Measurements from ENCODE around the gene IGF2.
"Not testable (repeated sequence)": the region's sequence is repeated elsewhere in the genome, so short reads cannot be mapped to it uniquely, and the experiment has no call there.

IGF2 gene

GRCh38 chr11:2139123-2139521, at the start of gene IGF2:
IGF2 (minus strand) TSS chr11:2139389; CDS start chr11:2135523, 3,866 bp downstream.
- DNase-seq (ENCODE audit: low spot score) (no peak), FAIRE-seq (no peak)

GRCh38 chr11:2188745-2189144, 49.6 kb upstream of the IGF2 start:
- FAIRE-seq (no peak), DNase-seq (ENCODE audit: low spot score) (no peak)

- no peak for FAIRE-seq
- DNase-seq (ENCODE audit: low spot score), result no peak
Observed at GRCh38 chr11:2187280-2187707, 48.1 kb upstream of the IGF2 start.

- FAIRE-seq (no peak), DNase-seq (ENCODE audit: low spot score) (no peak)
Observed at GRCh38 chr11:2186669-2187279, 47.6 kb upstream of the IGF2 start.

- no peak for DNase-seq (ENCODE audit: low spot score)
- no peak for FAIRE-seq
Observed at GRCh38 chr11:2185324-2186085, 46.3 kb upstream of the IGF2 start.

GRCh38 chr11:2182692-2183474, 43.7 kb upstream of the IGF2 start:
- FAIRE-seq (no peak), DNase-seq (ENCODE audit: low spot score) (no peak)

GRCh38 chr11:2182075-2182474, 42.9 kb upstream of the IGF2 start:
- no peak for FAIRE-seq
- no peak for DNase-seq (ENCODE audit: low spot score)

GRCh38 chr11:2180789-2181370, 41.7 kb upstream of the IGF2 start:
- FAIRE-seq (no peak), DNase-seq (ENCODE audit: low spot score) (no peak)

GRCh38 chr11:2180347-2180746, 41.2 kb upstream of the IGF2 start:
- DNase-seq (ENCODE audit: low spot score), result no peak
- FAIRE-seq, result no peak

- no peak for DNase-seq (ENCODE audit: low spot score)
- no peak for FAIRE-seq
Observed at GRCh38 chr11:2179516-2179915, 40.3 kb upstream of the IGF2 start.

- FAIRE-seq (peak; percentile 68), DNase-seq (ENCODE audit: low spot score) (peak; percentile 81)
Observed at GRCh38 chr11:2178906-2179494, 39.8 kb upstream of the IGF2 start.

GRCh38 chr11:2178055-2178773, 39.0 kb upstream of the IGF2 start:
- not testable (repeated sequence) for DNase-seq (ENCODE audit: low spot score); FAIRE-seq

GRCh38 chr11:2177076-2177475, 37.9 kb upstream of the IGF2 start:
- FAIRE-seq (no peak), DNase-seq (ENCODE audit: low spot score) (no peak)

- DNase-seq (ENCODE audit: low spot score) (no peak), FAIRE-seq (no peak)
Observed at GRCh38 chr11:2176389-2176900, 37.3 kb upstream of the IGF2 start.

- peak; percentile 78 for DNase-seq (ENCODE audit: low spot score)
- peak; percentile 82 for FAIRE-seq
Observed at GRCh38 chr11:2175659-2176058, 36.5 kb upstream of the IGF2 start.

GRCh38 chr11:2174361-2174760, 35.2 kb upstream of the IGF2 start:
- FAIRE-seq (no peak), DNase-seq (ENCODE audit: low spot score) (no peak)

GRCh38 chr11:2173761-2174160, 34.6 kb upstream of the IGF2 start:
- DNase-seq (ENCODE audit: low spot score) (no peak), FAIRE-seq (no peak)

- FAIRE-seq (no peak), DNase-seq (ENCODE audit: low spot score) (no peak)
Observed at GRCh38 chr11:2173150-2173693, 34.0 kb upstream of the IGF2 start.

- DNase-seq (ENCODE audit: low spot score) (no peak), FAIRE-seq (no peak)
Observed at GRCh38 chr11:2172676-2173075, 33.5 kb upstream of the IGF2 start.

- FAIRE-seq (no peak), DNase-seq (ENCODE audit: low spot score) (no peak)
Observed at GRCh38 chr11:2171591-2172003, 32.4 kb upstream of the IGF2 start, which contains the start of gene TH. TH (minus strand) TSS chr11:2171815; CDS start chr11:2171786, 29 bp downstream.

Data from RCC 7860 (cell line).